OCI-LY1 (cell line): ENCODE results near the gene SLU7.

Source experiments
- H2AFZ ChIP-seq: fragments of 200-600 bp; sonication (generic), shearing (Covaris generic); 2 replicates; pipeline ENCODE4 v1.6.0; 2014; ENCODE audit warnings: antibody characterized with exemption, mild to moderate bottlenecking, low read length
- H3F3A ChIP-seq: fragments of 200-600 bp; sonication (generic), shearing (Covaris generic); 2 replicates; pipeline ENCODE4 v1.6.0; 2014; ENCODE audit warnings: mild to moderate bottlenecking, antibody characterized with exemption, low read length, moderate library complexity; ENCODE audit not compliant: insufficient read depth
- H3K27ac ChIP-seq: fragments of 200-600 bp; sonication (generic); 2 replicates; pipeline ENCODE4 v1.5.1; 2014; ENCODE audit warnings: low read length, mixed run types, mild to moderate bottlenecking, low read depth; ENCODE audit not compliant: poor library complexity, severe bottlenecking
- H3K27me3 ChIP-seq: fragments of 200-600 bp; sonication (generic); 2 replicates; pipeline ENCODE4 v1.6.0; 2014; ENCODE audit warnings: antibody characterized with exemption, mild to moderate bottlenecking, low read length, moderate library complexity; ENCODE audit not compliant: insufficient read depth
- H3K36me3 ChIP-seq: fragments of 200-600 bp; sonication (generic); 2 replicates; pipeline ENCODE4 v1.6.1; 2014; ENCODE audit warnings: mild to moderate bottlenecking, antibody characterized with exemption, low read length, moderate library complexity, mixed read lengths; ENCODE audit not compliant: insufficient read depth
- H3K4me1 ChIP-seq: fragments of 200-600 bp; sonication (generic); 2 replicates; pipeline ENCODE4 v1.5.1; 2014; ENCODE audit warnings: mild to moderate bottlenecking, low read length, moderate library complexity; ENCODE audit not compliant: insufficient read depth, severe bottlenecking
- H3K4me2 ChIP-seq: fragments of 200-600 bp; sonication (generic), shearing (Covaris generic); 2 replicates; pipeline ENCODE4 v1.6.1; 2014; ENCODE audit warnings: low read length
- H3K4me3 ChIP-seq: fragments of 200-600 bp; sonication (generic); 2 replicates; pipeline ENCODE4 v1.5.1; 2014; ENCODE audit warnings: low read length, low read depth, mild to moderate bottlenecking, mixed read lengths; ENCODE audit not compliant: poor library complexity, severe bottlenecking
- H3K79me2 ChIP-seq: fragments of 200-600 bp; shearing (Covaris generic); 2 replicates; pipeline ENCODE4 v1.6.1; 2016; ENCODE audit warnings: mixed run types, low read length, mixed read lengths; ENCODE audit not compliant: insufficient read depth
- H3K9ac ChIP-seq: fragments of 200-600 bp; sonication (generic), shearing (Covaris generic); 2 replicates; pipeline ENCODE4 v1.6.1; 2014; ENCODE audit warnings: mild to moderate bottlenecking, low read length, mixed read lengths
- H3K9me2 ChIP-seq: fragments of 200-600 bp; sonication (generic), shearing (Covaris generic); 2 replicates; pipeline ENCODE4 v1.6.1; 2014; ENCODE audit warnings: low read depth, mild to moderate bottlenecking, low read length, mixed read lengths
- H3K9me3 ChIP-seq: fragments of 200-600 bp; shearing (Covaris generic); 2 replicates; pipeline ENCODE4 v1.6.1; 2014; ENCODE audit warnings: low read length, mixed read lengths
- H4K20me1 ChIP-seq: fragments of 200-600 bp; sonication (generic), shearing (Covaris generic); 2 replicates; pipeline ENCODE4 v1.6.0; 2016; ENCODE audit warnings: mild to moderate bottlenecking, low read length; ENCODE audit not compliant: insufficient read depth
- EZH2 ChIP-seq: fragments of 200-600 bp; sonication (generic), shearing (Covaris generic); IDR thresholded peaks from 2 replicates; pipeline ENCODE4 v1.8.0; 2017; ENCODE audit warnings: borderline replicate concordance, mixed run types, mild to moderate bottlenecking, antibody characterized with exemption, low read length, moderate library complexity, mixed read lengths
- TF ChIP-seq, protein P1 (sequence below): fragments of 200-600 bp; sonication (generic), shearing (Covaris generic); IDR thresholded peaks from 2 replicates; pipeline ENCODE4 v1.5.1; 2017; ENCODE audit warnings: mild to moderate bottlenecking, antibody characterized with exemption, low read length, moderate library complexity, mixed read lengths

Gene SLU7

DNA sequence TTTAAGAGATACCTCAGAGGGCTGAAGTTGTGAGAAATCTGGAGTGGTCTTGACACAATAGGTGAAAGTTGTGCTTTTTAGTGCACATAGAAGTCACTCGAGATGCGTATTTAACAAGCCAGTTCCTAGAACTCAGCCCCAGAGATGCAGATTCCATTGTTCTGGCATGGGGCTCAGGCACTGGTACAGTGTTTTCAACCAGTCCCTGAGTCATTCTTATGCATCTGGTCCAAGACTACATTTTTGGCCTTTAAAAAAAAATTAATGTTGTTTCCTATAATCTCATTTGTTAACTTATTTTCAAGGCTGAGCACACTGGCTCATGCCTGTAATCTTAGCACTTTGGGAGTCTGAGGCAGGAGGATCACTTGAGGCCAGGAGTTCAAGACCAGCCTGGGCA is 32.4 kb upstream of the SLU7 start:
- no peaks in the 10 kb centered on the region for H4K20me1 ChIP-seq
- no peaks in the 10 kb centered on the region for H3K79me2 ChIP-seq
- H3K9me2 ChIP-seq = no peaks in the 10 kb centered on the region
- no peak overlapping the region for H3K4me3 ChIP-seq
- H3K27ac ChIP-seq = no peak overlapping the region
- no peaks in the 10 kb centered on the region; the same call in 1 of the 2 replicates for H3K27me3 ChIP-seq
- H3K4me1 ChIP-seq = no peaks in the 10 kb centered on the region
- TF ChIP-seq, protein P1, sequence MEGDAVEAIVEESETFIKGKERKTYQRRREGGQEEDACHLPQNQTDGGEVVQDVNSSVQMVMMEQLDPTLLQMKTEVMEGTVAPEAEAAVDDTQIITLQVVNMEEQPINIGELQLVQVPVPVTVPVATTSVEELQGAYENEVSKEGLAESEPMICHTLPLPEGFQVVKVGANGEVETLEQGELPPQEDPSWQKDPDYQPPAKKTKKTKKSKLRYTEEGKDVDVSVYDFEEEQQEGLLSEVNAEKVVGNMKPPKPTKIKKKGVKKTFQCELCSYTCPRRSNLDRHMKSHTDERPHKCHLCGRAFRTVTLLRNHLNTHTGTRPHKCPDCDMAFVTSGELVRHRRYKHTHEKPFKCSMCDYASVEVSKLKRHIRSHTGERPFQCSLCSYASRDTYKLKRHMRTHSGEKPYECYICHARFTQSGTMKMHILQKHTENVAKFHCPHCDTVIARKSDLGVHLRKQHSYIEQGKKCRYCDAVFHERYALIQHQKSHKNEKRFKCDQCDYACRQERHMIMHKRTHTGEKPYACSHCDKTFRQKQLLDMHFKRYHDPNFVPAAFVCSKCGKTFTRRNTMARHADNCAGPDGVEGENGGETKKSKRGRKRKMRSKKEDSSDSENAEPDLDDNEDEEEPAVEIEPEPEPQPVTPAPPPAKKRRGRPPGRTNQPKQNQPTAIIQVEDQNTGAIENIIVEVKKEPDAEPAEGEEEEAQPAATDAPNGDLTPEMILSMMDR = no peak
- no peak for TF ChIP-seq EZH2
- H3K36me3 ChIP-seq = no peaks in the 10 kb centered on the region; the same call in 1 of the 2 replicates
- no peak overlapping the region for H2AFZ ChIP-seq
- H3K9ac ChIP-seq = no peak overlapping the region
- H3F3A ChIP-seq = no peaks in the 10 kb centered on the region
- no peak overlapping the region for H3K4me2 ChIP-seq
- peaks cover 5% of the 10 kb centered on the region; the same call in 1 of the 2 replicates for H3K9me3 ChIP-seq

DNA sequence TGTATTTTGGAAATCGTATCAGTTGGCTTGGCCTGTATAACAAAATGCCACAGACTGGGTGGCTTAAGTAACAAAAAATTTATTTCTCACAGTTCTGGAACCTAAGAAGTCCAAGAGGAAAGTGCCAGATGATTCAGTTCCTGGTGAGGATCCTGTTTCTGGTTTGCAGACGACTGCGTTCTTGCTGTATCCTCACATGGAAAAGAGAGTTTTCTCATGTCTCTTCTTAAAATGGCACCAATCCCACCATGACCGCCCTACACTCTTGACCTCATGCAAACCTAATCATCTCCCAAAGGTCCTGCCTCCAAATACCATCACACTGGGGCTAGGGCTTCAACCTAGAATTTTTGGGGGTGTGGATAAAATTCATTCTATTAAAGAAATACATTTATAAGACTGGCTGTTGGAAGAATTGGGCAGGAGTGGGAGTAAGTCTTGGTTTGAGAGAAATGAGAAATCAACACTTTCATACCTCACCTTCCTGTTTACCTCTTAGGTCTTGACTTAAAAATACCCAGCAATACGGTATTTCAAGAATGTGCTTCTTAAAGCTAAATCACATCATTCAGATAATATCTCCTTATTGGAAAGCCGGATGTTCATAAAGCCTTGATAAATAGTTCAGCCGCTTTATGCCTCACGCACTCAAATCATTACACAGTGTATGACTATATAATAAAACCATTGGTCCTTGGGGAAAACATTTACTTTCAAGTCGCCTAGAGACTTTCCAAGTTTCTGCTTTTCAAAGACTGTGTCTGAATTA is 31.5 kb upstream of the SLU7 start:
- TF ChIP-seq, protein P1 = no peak
- no peak for TF ChIP-seq EZH2
- H3K4me2 ChIP-seq = no peak overlapping the region
- H2AFZ ChIP-seq = no peak overlapping the region
- no peaks in the 10 kb centered on the region for H3K79me2 ChIP-seq
- no peaks in the 10 kb centered on the region; the same call in 1 of the 2 replicates for H3K27me3 ChIP-seq
- no peak overlapping the region for H3K9ac ChIP-seq
- H3K36me3 ChIP-seq = no peaks in the 10 kb centered on the region; the same call in 1 of the 2 replicates
- no peak overlapping the region for H3K4me3 ChIP-seq
- H3K4me1 ChIP-seq = no peaks in the 10 kb centered on the region
- no peak overlapping the region for H3K27ac ChIP-seq
- H4K20me1 ChIP-seq = no peaks in the 10 kb centered on the region
- H3K9me3 ChIP-seq = peaks cover 5% of the 10 kb centered on the region; the same call in 1 of the 2 replicates
- no peaks in the 10 kb centered on the region for H3K9me2 ChIP-seq
- H3F3A ChIP-seq = no peaks in the 10 kb centered on the region

DNA sequence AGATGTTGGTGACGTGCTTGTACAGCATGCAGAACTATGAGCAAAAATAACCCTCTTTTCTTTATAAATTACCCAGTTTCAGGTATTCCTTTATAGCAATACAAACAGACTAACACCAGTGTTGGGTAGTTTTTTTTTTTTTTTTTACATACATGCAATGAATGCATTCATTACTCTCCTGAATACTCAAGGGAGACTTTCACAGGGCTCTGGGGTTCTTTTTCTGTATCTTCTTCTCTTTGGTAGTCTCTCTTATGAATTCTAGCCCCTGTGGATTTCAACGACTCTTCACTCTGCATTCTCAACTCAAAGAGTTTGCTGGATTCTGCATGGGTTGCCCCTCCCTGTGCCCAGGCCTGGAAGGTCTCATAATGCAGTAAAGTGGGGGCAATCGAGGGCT is 30.6 kb upstream of the SLU7 start:
- Histone ChIP-seq H3K9me3 (peaks cover 5% of the 10 kb centered on the region; the same call in 1 of the 2 replicates), H3K4me2 (no peak overlapping the region), H3K36me3 (no peaks in the 10 kb centered on the region; the same call in 1 of the 2 replicates), H3F3A (no peaks in the 10 kb centered on the region), H3K27me3 (no peaks in the 10 kb centered on the region; the same call in 1 of the 2 replicates), H3K27ac (no peak overlapping the region), H3K4me3 (no peak overlapping the region), H2AFZ (no peak overlapping the region), H3K9me2 (no peaks in the 10 kb centered on the region), H3K9ac (no peak overlapping the region), H3K4me1 (no peaks in the 10 kb centered on the region), H4K20me1 (no peaks in the 10 kb centered on the region), H3K79me2 (no peaks in the 10 kb centered on the region)
- TF ChIP-seq EZH2 = no peak
- TF ChIP-seq, protein P1 = no peak
